ENCODE data around the gene RAE1.

The RAE1 gene

DNA sequence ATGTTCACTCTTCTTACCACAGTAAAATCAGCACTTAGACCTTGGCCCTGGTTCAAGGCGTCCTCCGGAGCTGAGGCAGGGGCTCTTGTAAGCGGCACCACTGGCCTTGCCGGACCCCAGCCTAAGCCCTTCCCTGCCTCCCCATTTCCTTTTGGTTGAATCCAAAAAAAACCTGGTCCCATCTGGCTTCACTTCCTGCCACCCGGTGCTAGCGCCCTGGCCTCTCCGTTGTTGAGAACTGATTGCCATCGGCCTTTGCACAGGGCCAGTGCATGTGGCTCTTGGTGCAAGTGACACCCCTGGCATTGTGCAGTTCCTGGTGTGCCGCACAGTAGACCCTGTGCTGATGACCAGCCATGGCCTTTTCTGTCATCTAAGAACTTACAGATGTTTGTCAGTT is 21.1 kb downstream of the RAE1 start:
- no peak for DNase-seq (ENCODE audit: low read depth)

DNA sequence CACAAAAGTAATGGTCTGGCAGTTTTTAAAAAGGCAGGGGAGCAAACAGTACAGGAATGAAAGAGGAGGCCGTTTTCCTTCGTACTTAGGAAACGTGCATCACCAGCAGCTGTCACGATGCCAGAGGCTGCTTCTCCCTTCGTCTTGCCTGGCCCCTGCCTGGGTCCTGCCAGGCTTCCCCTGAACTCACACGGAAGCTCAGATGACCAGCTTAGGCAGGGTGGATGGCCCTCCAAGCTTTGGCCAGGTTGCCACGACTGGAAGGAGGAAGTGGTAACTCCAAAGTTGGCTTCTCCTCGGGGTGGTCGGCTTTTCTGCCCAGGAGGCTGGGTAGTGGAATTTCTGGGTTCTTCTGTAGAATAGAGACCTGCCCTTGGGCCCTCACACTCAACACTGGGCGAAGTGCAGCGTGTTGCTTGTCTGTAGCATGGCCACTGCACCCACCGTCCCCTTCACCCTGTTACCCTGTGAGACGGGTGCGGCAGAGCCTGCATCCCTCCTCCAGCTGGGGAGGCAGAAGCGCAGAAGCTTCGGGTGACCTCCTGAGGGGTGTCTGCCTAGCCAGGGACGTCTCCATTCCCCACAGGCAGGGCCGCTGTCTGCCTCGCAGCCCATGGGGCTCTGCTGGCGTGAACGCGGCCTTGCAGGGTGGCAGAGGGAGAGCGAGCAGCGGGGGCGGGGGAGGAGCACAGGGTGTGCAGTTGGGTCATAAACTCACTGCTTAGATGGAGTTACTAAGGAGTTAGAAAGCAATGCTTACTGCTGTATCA is 21.7 kb downstream of the RAE1 start:
- no peak for DNase-seq (ENCODE audit: low read depth)

DNA sequence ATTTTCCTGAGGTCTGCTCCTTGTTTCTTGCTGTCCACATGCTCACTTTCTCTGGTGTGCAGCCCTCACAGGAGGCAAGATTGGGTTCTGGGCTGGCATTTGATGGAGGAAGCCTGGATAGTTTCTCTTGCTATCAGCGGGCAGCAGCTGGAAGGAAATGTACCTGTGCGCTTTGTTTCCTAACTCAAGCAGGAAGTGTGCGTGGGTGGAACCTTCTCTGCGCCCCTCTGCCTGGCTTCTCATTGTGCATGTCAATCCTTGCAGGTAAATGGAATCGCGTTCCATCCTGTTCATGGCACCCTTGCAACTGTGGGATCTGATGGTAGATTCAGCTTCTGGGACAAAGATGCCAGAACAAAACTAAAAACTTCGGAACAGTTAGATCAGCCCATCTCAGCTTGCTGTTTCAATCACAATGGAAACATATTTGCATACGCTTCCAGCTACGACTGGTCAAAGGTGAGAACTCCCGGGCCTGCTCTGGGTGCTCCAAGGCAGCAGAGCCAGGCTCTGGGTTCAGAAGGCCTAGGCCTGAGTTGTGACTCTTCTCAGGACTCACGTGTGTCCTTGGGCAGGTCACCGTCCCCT is 23.4 kb downstream of the RAE1 start:
- DNase-seq (ENCODE audit: low read depth), result no peak

DNA sequence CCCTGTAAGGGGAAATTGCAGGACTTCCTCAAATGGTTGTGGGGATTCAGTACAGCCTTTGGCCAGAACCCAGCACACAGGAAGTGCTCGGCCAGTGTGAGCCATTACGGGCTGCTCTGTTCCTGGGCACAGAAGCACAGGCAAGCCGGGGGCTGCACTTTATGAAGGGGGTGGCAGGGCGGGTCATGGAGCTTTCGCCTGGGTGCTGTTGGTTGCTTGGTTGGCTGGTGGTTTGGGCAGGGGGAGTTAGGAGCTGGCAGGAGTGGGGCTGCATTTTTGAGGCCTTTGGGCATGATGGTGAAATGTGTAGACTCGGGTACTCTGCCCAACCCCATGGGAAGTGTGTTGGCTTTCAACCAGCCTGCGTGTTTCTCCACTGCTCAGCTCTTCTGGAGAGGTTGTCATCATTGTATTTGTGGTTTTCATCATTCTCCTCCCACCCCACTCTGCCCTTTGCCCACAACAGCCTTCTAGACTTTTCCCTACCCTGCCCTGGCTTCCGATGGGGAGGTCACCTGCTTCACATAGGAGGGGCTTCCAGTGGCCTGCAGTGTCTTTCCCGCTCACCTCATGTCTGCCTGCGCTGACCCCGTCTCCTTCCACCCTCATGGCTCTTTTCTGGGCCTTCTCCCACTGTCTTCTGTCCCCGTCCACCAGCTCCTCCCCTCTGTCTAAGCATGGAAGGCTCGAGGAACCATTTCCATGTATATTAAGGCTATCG is 24.0 kb downstream of the RAE1 start:
- no peak for DNase-seq (ENCODE audit: low read depth)

DNA sequence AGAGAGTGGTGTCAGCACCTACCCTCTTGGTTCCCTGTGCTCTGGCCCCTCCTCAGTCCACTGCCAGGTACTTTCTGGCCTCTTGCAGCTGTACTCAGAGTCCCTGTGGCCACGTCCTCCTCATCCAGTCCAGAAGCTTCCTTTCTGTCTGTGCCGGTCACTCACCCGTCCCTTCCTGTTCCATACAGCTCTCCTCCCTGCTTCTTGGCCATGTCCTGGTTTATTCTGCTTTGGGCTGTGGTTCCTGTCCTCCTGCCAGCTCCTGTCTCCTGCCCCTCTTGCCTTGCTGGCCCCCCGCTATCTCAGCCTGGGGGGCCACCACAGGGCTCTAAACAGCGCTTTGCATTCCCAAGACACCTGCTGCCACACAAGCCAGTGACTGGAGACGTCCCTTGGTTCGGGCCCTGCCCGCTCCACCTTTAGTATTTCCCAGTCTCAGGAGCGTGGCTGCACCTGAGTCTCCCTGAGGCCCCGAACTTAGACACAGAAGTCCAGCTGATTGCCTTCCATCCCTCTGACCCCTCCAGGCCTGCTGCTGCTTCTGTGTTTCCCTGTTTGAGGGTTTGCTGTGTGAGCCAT is 24.7 kb downstream of the RAE1 start:
- no peak for DNase-seq (ENCODE audit: low read depth)

DNA sequence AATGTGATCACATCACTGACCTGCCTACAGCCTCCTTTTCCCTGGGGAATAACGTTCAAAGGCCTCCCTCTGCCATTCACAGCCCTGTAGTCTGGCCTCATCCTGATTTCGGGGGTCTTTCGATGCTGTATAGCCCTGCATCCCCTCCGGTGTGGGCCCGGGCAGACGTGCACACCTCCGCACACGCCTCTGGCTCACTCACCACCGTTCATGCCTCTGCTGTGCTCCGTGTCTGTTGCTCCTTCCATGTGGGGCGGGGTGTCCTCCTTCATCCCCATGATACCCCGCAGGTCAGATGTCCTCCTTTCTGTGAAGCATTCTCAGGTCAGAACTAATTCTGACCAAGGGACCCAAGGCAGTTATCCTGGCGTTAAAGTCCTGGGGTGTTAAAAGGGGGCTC is 26.3 kb downstream of the RAE1 start:
- DNase-seq (ENCODE audit: low read depth), result no peak

DNA sequence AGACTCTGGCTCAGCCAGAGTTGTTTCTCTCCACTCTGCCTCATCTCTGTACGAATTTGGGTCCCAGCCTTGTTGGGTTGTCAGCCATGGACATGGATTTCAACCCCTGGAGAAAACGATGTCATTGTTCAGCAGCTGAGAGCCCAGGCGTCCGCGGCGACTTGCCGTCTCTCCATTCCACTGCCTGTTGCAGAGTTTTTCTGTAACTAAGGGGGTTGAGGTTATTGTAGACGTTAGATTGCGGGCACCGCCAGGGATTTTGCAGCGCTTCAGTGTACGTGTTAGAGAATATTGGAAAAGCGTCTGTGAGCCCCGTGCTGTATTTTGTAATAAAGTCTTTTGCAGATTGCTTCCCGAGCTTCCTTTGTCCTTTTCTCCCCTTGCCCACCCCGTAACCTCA is 27.1 kb downstream of the RAE1 start:
- DNase-seq (ENCODE audit: low read depth), result no peak

DNA sequence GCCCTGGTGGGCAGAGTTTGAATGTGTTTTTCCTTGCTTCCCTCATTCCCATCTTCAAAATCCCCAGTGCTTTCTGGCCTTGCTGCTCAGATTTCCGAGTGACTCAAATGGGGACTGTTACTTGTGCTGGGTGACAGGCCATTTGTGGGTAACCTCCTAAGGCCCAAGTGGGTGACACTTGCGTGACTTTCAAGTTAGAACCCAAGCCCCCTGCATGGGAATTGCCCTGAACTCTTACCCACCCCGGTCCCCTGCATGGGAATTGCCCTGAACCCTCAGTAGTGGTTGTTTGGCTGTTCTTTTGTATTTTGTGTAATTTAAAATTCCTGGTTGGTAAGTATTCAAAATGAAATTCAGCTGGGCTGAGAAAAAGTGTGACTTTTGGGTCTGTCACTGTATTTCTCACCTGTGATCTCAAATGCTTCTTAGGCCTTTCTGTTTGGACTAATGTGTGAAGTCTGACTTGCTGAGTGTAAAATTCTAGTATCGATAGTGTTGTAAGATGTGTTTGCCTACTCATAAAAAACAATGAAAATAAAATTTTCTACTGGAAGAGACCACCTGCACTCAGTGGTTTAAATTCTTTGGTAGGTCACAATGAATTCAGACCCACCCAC is 27.7 kb downstream of the RAE1 start:
- DNase-seq (ENCODE audit: low read depth), result no peak

DNA sequence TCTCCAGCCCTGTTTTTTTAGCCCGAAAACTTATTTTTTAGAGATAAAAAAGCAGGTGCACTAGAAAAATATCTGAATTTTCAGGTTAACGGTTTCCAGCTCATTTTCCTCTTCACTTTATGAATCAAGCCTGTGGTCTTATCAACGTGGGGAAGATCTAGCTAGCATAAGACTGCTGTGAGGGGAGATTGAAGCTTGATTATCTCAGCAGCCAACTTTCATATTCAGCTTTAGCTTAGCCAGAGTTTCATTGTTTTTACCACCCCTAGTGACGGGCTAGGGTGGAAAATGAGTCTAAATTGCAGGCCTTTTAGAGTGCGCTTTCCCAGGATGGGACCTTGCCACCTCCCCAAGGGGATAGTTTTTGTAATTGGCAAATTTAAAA is 28.2 kb downstream of the RAE1 start:
- no peak for DNase-seq (ENCODE audit: low read depth)

DNA sequence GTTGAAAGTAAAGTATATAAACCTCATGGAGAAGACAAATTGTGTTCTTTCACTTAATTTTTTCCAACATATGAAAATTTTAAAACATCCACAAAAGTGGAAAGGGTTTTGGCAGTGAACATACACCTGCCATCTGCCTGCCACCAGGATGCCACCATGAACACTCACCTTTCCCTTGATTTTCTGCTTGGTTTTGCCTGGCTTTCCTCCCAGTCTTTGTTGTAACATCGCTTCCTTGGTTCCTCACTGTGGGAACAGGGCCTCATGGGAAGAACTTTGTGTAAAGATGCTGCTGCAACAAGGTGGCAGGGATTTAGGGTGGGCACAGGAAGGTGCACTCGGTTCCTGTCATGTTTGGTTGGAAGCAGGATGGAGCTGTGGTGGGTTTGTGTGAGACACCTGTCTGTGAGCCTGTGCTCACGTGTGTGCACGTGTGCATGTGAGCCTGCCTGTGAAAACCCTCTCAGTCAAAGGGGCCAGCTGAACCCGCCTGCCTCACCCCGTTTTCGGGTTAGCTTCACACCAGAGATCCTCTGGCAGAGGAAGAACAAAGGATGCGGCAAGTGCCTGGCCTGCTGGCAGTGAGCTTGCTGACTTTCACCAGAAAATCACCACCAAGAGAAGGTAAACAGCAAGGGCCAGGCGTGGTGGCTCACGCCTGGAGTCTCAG is 29.2 kb downstream of the RAE1 start:
- DNase-seq (ENCODE audit: low read depth), result no peak

DNA sequence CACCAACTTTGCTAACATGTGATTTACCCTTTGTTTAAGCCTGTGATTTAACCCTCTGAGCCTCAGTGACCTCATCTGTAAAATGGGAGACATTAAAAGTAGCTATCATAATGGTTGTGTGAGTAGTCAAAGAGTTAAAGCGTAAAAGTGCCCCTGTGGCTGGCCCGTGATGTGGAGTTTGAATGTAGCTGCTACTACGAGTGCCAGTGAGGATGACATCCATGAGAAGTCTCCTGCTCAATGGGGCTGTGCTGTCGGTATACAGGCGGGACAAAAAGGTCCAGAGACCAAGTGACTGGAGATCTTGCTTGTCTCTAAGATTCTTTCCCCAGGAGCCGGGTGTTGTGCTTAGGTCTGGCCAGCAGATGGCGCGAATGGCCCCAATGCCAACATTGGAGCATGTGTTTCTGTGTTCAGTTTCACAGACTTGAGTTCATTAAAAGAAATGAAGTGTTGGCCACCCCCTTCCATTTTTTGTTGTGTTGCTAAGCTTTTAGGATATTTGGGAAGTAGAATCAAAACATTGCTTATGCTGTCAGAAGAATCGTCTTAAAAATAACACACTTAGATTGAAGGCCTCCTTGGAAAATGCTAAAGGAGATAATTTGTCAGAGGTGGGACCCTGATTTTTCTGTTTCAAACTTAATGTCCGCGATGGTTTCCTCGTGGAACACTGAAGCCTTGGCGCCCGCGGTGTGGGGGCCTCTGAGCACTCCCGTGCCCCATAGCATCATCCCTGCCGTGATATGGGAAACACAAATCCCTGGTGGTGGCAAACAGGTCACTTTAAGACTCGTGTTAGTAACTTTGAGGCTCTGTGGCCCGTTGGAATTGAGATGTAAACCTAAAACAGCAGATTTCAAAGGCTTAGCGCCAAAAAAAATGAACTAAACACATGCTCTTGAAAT is 30.8 kb downstream of the RAE1 start:
- DNase-seq (ENCODE audit: low read depth), result peak; percentile 41

DNA sequence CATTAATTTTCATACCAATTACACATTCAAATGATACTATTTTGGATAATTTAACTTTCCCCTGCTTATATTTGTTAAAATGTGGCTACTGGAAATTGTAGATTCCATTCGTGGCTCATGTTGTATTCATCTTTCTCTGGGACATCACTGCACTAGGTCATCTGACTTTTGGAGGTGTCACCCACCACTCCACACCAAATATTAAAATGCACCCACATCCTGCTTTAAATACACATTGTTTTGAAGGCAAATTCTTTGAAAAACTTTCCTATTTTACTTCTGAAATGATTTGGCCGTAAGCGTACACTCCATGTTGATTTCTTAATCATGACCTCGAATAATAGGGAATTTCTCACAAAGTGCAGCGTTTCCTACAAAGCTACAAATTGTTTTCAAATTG is 31.5 kb downstream of the RAE1 start:
- DNase-seq (ENCODE audit: low read depth), result no peak

DNA sequence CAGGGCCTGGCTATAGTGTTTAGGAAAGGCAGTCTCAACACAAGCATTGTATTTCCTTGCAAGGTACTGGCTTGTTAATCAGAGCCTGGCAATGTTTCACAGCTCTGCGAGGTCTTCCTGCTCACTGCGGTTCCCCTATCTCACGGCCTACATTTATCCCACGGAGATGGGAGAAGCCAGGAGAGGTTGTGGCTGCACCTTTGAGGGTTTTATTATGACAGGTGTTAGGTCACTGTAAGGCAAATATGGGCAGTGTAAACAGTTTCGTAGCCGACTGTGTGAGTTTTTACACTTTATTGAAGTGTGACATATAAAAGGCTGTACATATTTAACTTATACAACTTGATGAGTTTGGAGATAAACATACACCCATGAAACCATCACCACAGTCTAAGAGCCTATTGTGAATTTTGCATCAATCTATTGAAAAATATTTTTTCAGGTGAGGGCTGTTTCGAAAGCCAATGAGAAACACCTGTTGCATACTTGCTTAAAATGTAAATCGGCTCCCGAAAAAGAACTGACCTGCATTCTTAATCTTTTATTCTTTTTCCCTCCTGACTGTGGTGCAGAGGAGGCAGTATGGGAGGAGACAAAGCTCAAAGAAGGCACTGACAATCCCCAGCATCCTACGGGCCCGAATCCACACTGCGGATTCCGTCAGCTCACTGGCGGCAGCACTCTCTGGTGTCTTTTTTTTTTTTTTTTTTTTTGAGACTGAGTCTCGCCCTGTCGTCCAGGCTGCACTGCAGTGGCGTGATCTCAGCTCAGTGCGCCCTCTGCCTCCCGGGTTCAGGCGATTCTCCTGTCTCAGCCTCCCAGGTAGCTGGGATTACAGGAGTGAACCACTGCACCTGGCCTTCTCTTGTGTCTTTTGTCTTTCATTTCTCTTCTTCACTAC is 32.6 kb downstream of the RAE1 start:
- DNase-seq (ENCODE audit: low read depth), result no peak

DNA sequence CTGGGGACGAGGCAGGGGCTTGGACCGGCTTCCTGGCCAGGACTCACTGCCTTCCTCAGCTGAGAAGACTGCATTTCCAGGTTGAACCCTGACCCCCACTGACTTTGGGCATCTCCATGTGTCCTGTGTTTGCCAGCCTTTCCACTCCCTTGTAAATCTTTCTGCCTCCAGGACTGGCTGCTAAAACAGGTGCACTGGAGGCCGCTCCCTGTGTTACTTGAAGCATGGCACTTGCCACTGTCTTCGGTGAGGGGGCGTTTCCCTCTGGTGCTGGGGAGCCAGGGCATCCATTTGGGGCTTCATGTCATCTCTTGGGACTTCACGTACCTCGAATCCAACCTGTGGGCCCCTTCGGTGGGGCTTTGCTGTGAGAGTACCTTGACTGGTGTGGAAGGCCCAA is 33.4 kb downstream of the RAE1 start:
- DNase-seq (ENCODE audit: low read depth), result no peak

DNA sequence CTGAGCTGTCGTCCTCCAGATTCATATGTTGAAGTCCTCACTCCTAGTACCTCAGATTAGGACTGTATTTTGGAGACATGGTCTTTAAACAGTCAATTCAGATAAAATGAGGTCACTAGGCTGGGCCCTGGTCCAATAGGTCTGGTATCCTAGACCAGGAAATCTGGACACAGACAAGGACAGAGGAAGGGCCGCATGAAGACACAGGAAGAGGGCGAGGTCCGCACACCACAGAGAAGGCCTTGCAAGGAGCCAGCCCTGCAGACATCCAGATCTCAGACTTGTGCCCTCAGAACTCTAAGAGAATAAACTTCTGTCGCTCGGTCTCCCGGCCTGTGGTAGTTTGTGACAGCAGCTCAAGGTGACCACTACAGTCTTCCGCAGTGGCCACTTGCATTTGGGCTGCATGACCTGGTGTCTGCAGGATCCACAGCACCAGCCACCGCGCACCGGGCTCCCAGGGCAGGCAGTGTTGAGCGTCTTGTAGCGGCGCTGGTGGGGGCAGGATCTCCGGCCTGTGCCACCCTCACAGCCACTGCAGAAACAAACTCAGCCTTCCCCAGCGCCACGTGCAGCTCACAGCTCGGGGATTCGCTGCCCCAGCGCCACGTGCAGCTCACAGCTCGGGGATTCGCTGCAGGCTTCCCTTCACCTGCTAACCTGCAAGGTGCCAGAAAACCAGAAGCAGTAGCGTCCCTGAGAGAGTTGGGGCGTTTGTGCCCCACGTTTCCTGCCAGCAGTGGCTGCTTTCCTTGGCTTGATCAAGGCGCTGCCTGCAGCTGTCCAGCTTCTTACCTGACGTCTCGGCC is 34.1 kb downstream of the RAE1 start:
- no peak for DNase-seq (ENCODE audit: low read depth)

DNA sequence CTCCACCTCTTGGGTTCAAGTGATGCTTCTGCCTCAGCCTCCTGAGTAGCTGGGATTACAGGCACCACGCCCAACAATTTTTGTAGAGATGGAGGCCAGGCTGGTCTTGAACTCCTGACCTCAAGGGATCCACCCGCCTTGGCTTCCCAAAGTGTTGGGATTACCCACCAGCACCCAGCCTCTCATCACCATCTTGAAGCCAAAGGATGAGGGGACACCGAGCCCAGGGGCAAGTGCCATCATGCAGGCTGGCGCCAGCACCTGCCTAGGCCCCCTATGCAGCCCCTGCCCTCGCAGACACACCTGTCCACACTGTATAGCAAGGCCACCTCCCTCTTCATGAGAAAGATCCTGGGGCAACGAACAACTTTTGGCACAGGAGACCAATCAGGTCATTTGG is 34.9 kb downstream of the RAE1 start:
- no peak for DNase-seq (ENCODE audit: low read depth)

DNA sequence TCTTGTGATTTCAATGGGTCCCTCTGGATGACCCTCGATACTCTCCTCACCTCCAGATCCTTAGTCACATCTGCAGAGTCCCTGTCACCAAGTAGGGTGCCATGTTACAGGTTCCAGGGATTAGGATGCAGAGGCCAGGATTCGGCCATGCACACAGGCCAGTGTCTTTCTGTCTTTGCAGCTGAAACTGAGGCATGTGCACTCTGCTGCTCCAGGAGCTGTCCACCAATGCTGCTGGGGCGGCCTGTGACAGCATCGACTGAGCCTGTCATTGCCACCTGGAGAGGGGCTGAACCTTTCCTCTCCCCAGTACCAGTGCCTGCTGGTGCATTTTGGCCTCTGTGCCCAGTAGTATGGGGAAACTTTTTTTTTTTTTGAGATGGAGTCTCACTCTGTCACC is 35.7 kb downstream of the RAE1 start:
- DNase-seq (ENCODE audit: low read depth), result no peak

DNA sequence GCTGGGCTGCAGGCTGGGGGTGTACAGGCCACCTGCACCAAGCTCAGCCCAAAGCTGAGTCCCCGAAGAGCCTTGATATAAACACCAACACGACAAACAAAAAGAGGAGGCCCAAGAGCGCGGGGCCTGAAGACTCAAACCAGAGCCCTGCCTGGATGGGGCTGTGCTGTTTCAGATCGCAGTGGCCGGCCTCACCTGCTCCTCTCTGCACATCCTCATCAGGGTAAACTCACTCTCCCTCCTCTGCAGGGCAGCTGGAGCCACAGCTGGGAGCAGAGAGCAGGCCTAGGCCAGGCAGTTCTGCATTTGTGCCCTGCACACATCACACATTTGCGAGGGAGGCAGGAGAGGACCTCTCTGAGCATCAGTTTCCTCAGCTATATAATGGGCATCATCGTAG is 36.4 kb downstream of the RAE1 start:
- DNase-seq (ENCODE audit: low read depth), result no peak

DNA sequence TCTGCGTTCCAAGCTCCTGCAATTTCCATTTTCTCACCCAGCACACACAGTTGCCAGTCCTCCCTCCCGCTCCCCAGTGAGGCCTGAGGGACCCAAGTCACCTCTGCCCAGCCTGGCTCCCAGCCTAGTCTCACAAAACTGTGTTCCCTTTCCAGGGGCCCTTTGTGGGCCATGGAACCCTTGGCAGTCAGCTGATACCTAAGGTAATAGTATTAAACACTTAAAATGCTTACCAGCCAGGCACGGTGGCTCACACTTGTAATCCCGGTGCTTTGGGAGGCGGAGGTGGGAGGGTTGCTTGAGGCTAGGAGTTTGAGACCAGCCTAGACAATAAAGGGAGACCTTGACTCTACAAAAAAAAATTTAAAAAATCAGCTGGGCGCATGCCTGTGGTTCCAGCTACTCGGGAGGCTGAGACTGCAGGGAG is 36.9 kb downstream of the RAE1 start:
- no peak for DNase-seq (ENCODE audit: low read depth)
